GM23338 (cell line): ENCODE measurements around the gene CAPN8. TPM values are rescaled to one million over a fixed set of nuclear protein-coding genes. Genes with fewer than 3 reads are reported as not detected.

Experiments used
- ATAC-seq: fragments of 200-7000 bp; cut with Tn5 transposase; 3 replicates; pipeline ENCODE4 v1.9.1; 2020
- DNase-seq: peaks from one replicate; pipeline ENCODE4 v3.0.0-alpha.2; 2015; ENCODE audit warnings: low spot score
- H2AFZ ChIP-seq: fragments of 200-600 bp; sonication (generic); 2 replicates; pipeline ENCODE4 v1.8.0; 2016; ENCODE audit warnings: antibody characterized with exemption, mild to moderate bottlenecking, moderate library complexity
- H3F3A ChIP-seq: fragments of 200-600 bp; sonication (generic); replicated peaks from 2 replicates; pipeline ENCODE4 v1.8.0; 2017; ENCODE audit warnings: antibody characterized with exemption, mixed run types, low read depth
- H3K27ac ChIP-seq: fragments of 200-600 bp; sonication (generic); 2 replicates; pipeline ENCODE4 v1.6.1; 2016; ENCODE audit warnings: low read depth
- H3K27me3 ChIP-seq: fragments of 200-600 bp; sonication (generic); 2 replicates; pipeline ENCODE4 v1.8.0; 2016; ENCODE audit warnings: mild to moderate bottlenecking, mixed run types, moderate library complexity; ENCODE audit not compliant: insufficient read depth
- H3K36me3 ChIP-seq: fragments of 200-600 bp; sonication (generic); 2 replicates; pipeline ENCODE4 v1.8.0; 2016; ENCODE audit warnings: mild to moderate bottlenecking; ENCODE audit not compliant: insufficient read depth
- H3K4me1 ChIP-seq: fragments of 200-600 bp; sonication (generic); 2 replicates; pipeline ENCODE4 v1.8.0; 2016; ENCODE audit warnings: mild to moderate bottlenecking, moderate library complexity; ENCODE audit not compliant: insufficient read depth
- H3K4me2 ChIP-seq: fragments of 200-600 bp; sonication (generic); 2 replicates; pipeline ENCODE4 v1.7.1; 2017; ENCODE audit warnings: mixed run types
- H3K4me3 ChIP-seq: fragments of 200-600 bp; sonication (generic); 2 replicates; pipeline ENCODE4 v1.6.1; 2016; ENCODE audit warnings: mixed run types
- H3K79me2 ChIP-seq: fragments of 200-600 bp; sonication (generic); replicated peaks from 2 replicates; pipeline ENCODE4 v1.8.0; 2017; ENCODE audit warnings: mild to moderate bottlenecking; ENCODE audit not compliant: insufficient read depth
- H3K9me2 ChIP-seq: fragments of 200-600 bp; sonication (generic); 2 replicates; pipeline ENCODE4 v1.8.0; 2017; ENCODE audit not compliant: insufficient read depth
- H4K20me1 ChIP-seq: fragments of 200-600 bp; sonication (generic); replicated peaks from 2 replicates; pipeline ENCODE4 v1.8.0; 2017; ENCODE audit warnings: mild to moderate bottlenecking; ENCODE audit not compliant: insufficient read depth
- H3K27ac Mint-ChIP-seq: 2 replicates; pipeline ENCODE4 v1.8.0; 2020; ENCODE audit warnings: inconsistent platforms, mild to moderate bottlenecking, moderate library complexity, mixed read lengths
- H3K27me3 Mint-ChIP-seq: 3 replicates; pipeline ENCODE4 v1.8.0; 2022; ENCODE audit warnings: low read depth, mild to moderate bottlenecking, moderate library complexity, mixed read lengths, inconsistent platforms; ENCODE audit not compliant: insufficient read depth, poor library complexity
- H3K36me3 Mint-ChIP-seq: 3 replicates; pipeline ENCODE4 v1.8.0; 2021; ENCODE audit warnings: low read depth, mild to moderate bottlenecking, inconsistent platforms, moderate library complexity, mixed read lengths
- H3K4me1 Mint-ChIP-seq: 3 replicates; pipeline ENCODE4 v1.8.0; 2020; ENCODE audit warnings: mild to moderate bottlenecking, inconsistent platforms, mixed read lengths
- H3K4me3 Mint-ChIP-seq: 3 replicates; pipeline ENCODE4 v1.8.0; 2021; ENCODE audit warnings: moderate library complexity, mild to moderate bottlenecking, inconsistent platforms, mixed read lengths
- H3K9me3 Mint-ChIP-seq: 3 replicates; pipeline ENCODE4 v1.8.0; 2020; ENCODE audit warnings: moderate library complexity, mild to moderate bottlenecking, inconsistent platforms, mixed read lengths
- EZH2 ChIP-seq: fragments of 200-600 bp; sonication (generic); IDR thresholded peaks from one replicate; pipeline ENCODE4 v1.8.0; 2017; ENCODE audit warnings: antibody characterized with exemption, mild to moderate bottlenecking, low read depth; ENCODE audit not compliant: unreplicated experiment
- EZH2phosphoT487 ChIP-seq: fragments of 200-600 bp; sonication (generic); IDR thresholded peaks from one replicate; pipeline ENCODE4 v1.8.1; 2018; ENCODE audit warnings: antibody characterized with exemption; ENCODE audit not compliant: unreplicated experiment
- JUNB ChIP-seq: IDR thresholded peaks from one replicate; pipeline ENCODE4 v1.6.1; 2016; ENCODE audit warnings: antibody characterized with exemption; ENCODE audit not compliant: unreplicated experiment
- NANOG ChIP-seq: IDR thresholded peaks from 2 replicates; pipeline ENCODE4 v1.6.1; 2016; ENCODE audit warnings: antibody characterized with exemption, borderline replicate concordance
- REST ChIP-seq: IDR thresholded peaks from one replicate; pipeline ENCODE4 v1.6.1; 2018; ENCODE audit warnings: antibody characterized with exemption; ENCODE audit not compliant: unreplicated experiment
- STAT1 ChIP-seq: IDR thresholded peaks from one replicate; pipeline ENCODE4 v1.6.1; 2016; ENCODE audit warnings: antibody characterized with exemption; ENCODE audit not compliant: unreplicated experiment
- ZNF114 ChIP-seq: fragments of 250-450 bp; sonication (Bioruptor Pico); IDR thresholded peaks from 2 replicates; pipeline ENCODE4 v1.5.0; 2020; ENCODE audit warnings: mild to moderate bottlenecking, moderate library complexity
- polyA plus RNA-seq: library from polyadenylated mRNA; unstranded; fragments of >200 nt; fragmentation: Nextera tagmentation; extraction: Ambion mirVana; gene quantifications from 2 replicates; pipeline ENCODE4 v1.2.1, GENCODE V29; 2016
- total RNA-seq: library from RNA; depleted of rRNA; stranded (reverse); fragments of >200 nt; shearing (Covaris generic); gene quantifications from 2 replicates; pipeline ENCODE4 v1.2.3, GENCODE V29; 2014

The CAPN8 gene
- total and polyA plus RNA-seq, 2 experiments from 2014 or later: not detected

- DNase-seq (no peak), ATAC-seq (no peak)
- Histone ChIP-seq H3K9me2 (peaks cover 7% of the 10 kb centered on the region; the same call in 1 of the 2 replicates), H3K36me3 (no peaks in the 10 kb centered on the region), H2AFZ (no peak overlapping the region), H3K27me3 (no peaks in the 10 kb centered on the region), H3K4me1 (no peaks in the 10 kb centered on the region; the same call in 1 of the 2 replicates), H3K27ac (no peak overlapping the region), H3F3A (no peaks in the 10 kb centered on the region), H4K20me1 (no peaks in the 10 kb centered on the region), H3K79me2 (no peaks in the 10 kb centered on the region), H3K4me3 (no peak overlapping the region), H3K4me2 (no peak overlapping the region)
- TF ChIP-seq EZH2: no peak
- peaks cover 11% of the 10 kb centered on the region for H3K27me3 Mint-ChIP-seq
- no peaks in the 10 kb centered on the region; the same call in 2 of the 3 replicates for H3K36me3 Mint-ChIP-seq
- peaks cover 4% of the 10 kb centered on the region for H3K4me1 Mint-ChIP-seq
- H3K4me3 Mint-ChIP-seq: no peak overlapping the region
- H3K9me3 Mint-ChIP-seq: peaks cover 16% of the 10 kb centered on the region
- no peak overlapping the region for H3K27ac Mint-ChIP-seq
These were observed 139.5 kb downstream of the CAPN8 start for GRCh38 chr1:223525957-223526356.

GRCh38 chr1:223525546-223525945, 140.0 kb downstream of the CAPN8 start:
- Histone ChIP-seq H2AFZ (no peak overlapping the region), H3K36me3 (no peaks in the 10 kb centered on the region), H3K27me3 (no peaks in the 10 kb centered on the region), H3K9me2 (peaks cover 7% of the 10 kb centered on the region; the same call in 1 of the 2 replicates), H3K4me1 (no peaks in the 10 kb centered on the region; the same call in 1 of the 2 replicates), H3F3A (no peaks in the 10 kb centered on the region), H4K20me1 (no peaks in the 10 kb centered on the region), H3K4me3 (no peak overlapping the region), H3K4me2 (no peak overlapping the region), H3K27ac (no peak overlapping the region), H3K79me2 (no peaks in the 10 kb centered on the region)
- H3K4me1 Mint-ChIP-seq: peaks cover 4% of the 10 kb centered on the region
- DNase-seq (no peak), ATAC-seq (no peak)
- H3K9me3 Mint-ChIP-seq: peaks cover 16% of the 10 kb centered on the region
- no peak for TF ChIP-seq STAT1
- H3K27me3 Mint-ChIP-seq: peaks cover 9% of the 10 kb centered on the region
- H3K27ac Mint-ChIP-seq: no peak overlapping the region
- H3K36me3 Mint-ChIP-seq: no peaks in the 10 kb centered on the region; the same call in 2 of the 3 replicates
- H3K4me3 Mint-ChIP-seq: no peak overlapping the region

- ATAC-seq: no peak
- H2AFZ ChIP-seq: no peak overlapping the region
These were observed 140.5 kb downstream of the CAPN8 start for GRCh38 chr1:223524930-223525451.

GRCh38 chr1:223521150-223521549, 144.4 kb downstream of the CAPN8 start:
- H3K36me3 ChIP-seq: no peaks in the 10 kb centered on the region
- DNase-seq (no peak), ATAC-seq (no peak)
- H3K4me3 ChIP-seq: no peak overlapping the region
- Mint-ChIP-seq H3K27me3 (peaks cover 6% of the 10 kb centered on the region), H3K36me3 (peaks cover 10% of the 10 kb centered on the region; the same call in 2 of the 3 replicates), H3K4me3 (no peak overlapping the region), H3K9me3 (peaks cover 15% of the 10 kb centered on the region), H3K27ac (no peak overlapping the region), H3K4me1 (peaks cover 8% of the 10 kb centered on the region; the same call in 2 of the 3 replicates)
- H4K20me1 ChIP-seq: no peaks in the 10 kb centered on the region
- no peak overlapping the region for H3K4me2 ChIP-seq
- H2AFZ ChIP-seq: no peak overlapping the region
- no peaks in the 10 kb centered on the region for H3K79me2 ChIP-seq
- no peaks in the 10 kb centered on the region for H3F3A ChIP-seq
- peaks cover 3% of the 10 kb centered on the region for H3K9me2 ChIP-seq
- H3K4me1 ChIP-seq: no peaks in the 10 kb centered on the region
- H3K27ac ChIP-seq: no peak overlapping the region
- H3K27me3 ChIP-seq: no peaks in the 10 kb centered on the region
- TF ChIP-seq REST (no peak), EZH2phosphoT487 (no peak), ZNF114 (CRISPR knock-in tag) (no peak), JUNB (no peak), NANOG (no peak)

More at GRCh38 chr1:223524930-223525451, 140.5 kb downstream of the CAPN8 start:
- no peaks in the 10 kb centered on the region; the same call in 1 of the 2 replicates for H3K4me1 ChIP-seq
- H3K4me3 ChIP-seq: no peak overlapping the region
- Mint-ChIP-seq H3K36me3 (no peaks in the 10 kb centered on the region; the same call in 2 of the 3 replicates), H3K4me3 (no peak overlapping the region), H3K4me1 (peaks cover 4% of the 10 kb centered on the region), H3K27me3 (peaks cover 10% of the 10 kb centered on the region), H3K27ac (no peak overlapping the region), H3K9me3 (peaks cover 16% of the 10 kb centered on the region)
- no peaks in the 10 kb centered on the region for H3K27me3 ChIP-seq
- H4K20me1 ChIP-seq: no peaks in the 10 kb centered on the region
- H3K9me2 ChIP-seq: peaks cover 7% of the 10 kb centered on the region; the same call in 1 of the 2 replicates
- no peak overlapping the region for H3K27ac ChIP-seq
- TF ChIP-seq STAT1: no peak
- H3K4me2 ChIP-seq: no peak overlapping the region
- no peaks in the 10 kb centered on the region for H3F3A ChIP-seq
- no peaks in the 10 kb centered on the region for H3K36me3 ChIP-seq
- DNase-seq: no peak
- H3K79me2 ChIP-seq: no peaks in the 10 kb centered on the region
